ENCODE results near the gene MRTFB.

DNA sequence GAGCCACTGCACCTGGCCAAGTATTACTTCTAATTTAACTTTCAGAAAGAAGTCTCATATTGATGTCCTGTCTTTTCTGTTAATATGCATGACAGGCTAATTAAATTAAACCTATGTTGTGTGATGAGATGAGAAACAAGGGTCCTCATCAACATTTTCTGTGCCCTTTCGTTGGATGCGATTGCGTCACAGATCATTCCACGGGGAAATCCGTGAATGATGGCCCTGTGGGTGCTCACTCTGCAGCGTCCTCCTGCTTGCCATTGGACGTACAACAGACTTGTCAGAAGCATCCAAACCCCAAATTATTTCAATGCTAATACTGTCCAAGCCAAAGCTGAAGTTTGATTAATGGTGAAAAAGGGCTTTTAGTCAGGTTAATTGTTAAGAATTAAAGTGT is 197.0 kb downstream of the MRTFB start:
- TF ChIP-seq POLR2A (IDR thresholded peaks at IDR 0.05), result no peak
- TF ChIP-seq, protein P1, sequence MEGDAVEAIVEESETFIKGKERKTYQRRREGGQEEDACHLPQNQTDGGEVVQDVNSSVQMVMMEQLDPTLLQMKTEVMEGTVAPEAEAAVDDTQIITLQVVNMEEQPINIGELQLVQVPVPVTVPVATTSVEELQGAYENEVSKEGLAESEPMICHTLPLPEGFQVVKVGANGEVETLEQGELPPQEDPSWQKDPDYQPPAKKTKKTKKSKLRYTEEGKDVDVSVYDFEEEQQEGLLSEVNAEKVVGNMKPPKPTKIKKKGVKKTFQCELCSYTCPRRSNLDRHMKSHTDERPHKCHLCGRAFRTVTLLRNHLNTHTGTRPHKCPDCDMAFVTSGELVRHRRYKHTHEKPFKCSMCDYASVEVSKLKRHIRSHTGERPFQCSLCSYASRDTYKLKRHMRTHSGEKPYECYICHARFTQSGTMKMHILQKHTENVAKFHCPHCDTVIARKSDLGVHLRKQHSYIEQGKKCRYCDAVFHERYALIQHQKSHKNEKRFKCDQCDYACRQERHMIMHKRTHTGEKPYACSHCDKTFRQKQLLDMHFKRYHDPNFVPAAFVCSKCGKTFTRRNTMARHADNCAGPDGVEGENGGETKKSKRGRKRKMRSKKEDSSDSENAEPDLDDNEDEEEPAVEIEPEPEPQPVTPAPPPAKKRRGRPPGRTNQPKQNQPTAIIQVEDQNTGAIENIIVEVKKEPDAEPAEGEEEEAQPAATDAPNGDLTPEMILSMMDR (IDR thresholded peaks at IDR 0.05), result no peak
